GM21717 (cell line): ENCODE data around the gene CROCC.
A peak's percentile ranks its signal among the peaks of the same experiment; 100 is the strongest.

ENCODE experiments used
- ATAC-seq: cut with Tn5 transposase; IDR thresholded peaks from one replicate; pipeline ENCODE4 v1.9.1; 2021; ENCODE audit warnings: mild to moderate bottlenecking, moderate library complexity; ENCODE audit not compliant: unreplicated experiment

Gene CROCC

DNA sequence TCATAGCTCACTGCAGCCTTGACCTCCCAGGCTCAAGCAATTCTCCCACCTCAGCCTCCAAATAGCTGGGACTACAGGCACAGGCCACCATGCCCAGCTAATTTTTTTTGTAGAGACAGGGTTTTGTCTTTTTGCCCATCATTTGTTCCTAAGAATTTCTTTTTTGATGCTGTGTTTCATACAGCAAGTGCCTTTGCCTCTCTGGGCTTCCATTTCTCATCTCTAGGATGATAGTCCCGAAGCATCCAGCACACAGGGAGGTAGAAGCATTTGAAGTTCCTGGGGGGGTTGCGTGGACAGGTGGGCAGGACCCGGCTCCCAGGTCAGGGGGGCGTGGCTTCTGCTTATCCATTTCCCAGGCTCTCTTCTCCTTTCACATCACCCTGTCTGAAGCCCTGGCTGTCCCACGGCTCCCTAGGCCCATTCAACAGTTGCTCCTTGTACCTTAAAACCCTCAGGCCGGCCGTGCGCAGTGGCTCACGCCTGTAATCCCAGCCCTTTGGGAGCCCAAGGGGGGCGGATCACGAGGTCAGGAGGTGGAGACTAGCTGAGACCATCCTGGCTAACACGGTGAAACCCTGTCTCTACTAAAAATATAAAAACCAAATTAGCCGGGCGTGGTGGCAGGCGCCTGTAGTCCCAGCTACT lies 86.6 kb downstream of the CROCC start:
- ATAC-seq: no peak

- no peak for ATAC-seq
These were observed 88.0 kb downstream of the CROCC start for GRCh38 chr1:17009706-17010105.

GRCh38 chr1:17011092-17011438 lies 89.3 kb downstream of the CROCC start:
- ATAC-seq: no peak

DNA sequence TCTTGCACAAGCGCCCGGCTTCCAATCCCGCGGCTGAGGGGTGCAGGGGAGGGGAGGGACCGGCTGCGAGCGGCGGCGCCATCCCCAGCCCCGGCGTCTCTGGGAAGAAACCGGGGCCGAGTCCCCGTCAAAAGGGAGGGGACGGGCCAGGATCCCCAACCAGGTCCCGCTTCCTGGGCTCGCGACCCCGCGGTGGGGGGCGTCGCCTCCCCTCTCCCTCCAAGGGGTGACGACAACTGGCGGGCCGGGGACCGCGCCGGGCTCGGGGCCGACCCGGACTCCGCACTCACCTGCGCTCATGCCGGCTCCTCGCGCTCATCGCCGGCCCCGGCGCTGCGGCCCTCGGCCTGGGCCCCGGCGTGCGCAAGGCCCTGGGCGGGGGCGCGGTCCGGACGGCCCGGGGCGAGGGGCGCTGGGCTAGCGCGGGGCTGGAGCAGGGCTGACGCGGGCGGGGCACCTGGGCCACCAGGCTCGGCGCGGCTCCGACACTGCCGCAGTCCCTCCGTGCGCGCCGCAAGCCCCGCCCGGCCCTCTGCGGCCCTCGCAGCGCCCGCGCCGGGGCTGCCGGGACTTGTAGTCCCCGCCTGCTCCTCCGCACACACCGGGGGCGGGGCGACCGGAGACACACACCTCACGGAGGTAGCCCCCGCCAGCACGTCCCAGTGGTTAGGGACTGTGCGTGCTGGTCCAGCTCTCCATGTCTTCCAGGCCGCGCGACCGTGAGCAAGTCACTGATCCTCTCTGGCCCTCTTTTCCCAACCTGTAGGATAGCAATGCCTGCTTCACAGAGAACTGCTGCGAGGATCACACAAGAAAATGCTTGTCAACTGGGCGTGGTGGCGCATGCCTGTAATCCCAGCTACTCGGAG lies 89.9 kb downstream of the CROCC start, which contains the start of gene ATP13A2:
TSS of gene ATP13A2 (minus strand) at position 490 of the 869 bp plus-strand sequence. CDS start at position 300, 190 bp downstream.
- peak; percentile 82 for ATAC-seq

DNA sequence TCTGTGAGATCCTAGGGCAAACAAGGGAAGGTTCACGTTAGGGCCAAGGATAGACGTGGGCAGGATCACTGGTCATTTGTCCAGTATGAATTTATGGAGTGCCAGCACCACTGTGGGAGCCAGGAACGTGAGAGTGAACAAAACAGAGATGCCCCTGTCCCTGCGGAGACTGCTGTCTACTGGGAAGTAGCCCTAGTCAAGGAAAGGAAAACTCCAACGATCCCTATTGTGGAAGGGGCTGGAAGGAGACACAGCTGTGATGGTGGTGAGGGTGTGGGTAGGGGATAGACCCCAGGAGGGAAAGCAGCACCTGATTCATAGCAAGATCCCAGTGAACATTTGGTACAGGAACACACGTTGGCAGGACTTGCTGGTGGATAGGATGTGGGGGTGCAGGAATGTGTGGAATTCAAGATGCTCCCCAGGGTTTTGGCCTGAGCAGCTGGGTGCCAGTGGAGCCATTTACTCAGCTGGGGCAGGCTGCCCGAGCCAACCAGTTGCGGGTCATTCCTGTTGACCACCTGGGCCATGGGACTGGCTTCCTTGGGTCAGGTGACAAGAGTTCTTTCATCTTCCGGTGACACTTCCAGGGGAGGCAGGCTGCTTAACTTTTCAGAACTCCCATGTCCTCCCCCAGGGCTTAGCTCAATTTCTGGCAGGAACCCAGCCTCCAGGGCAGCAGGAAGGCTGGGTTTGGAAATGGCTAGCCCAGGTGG lies 91.2 kb downstream of the CROCC start:
- no peak for ATAC-seq

GRCh38 chr1:17013491-17014320 lies 92.0 kb downstream of the CROCC start:
- ATAC-seq: no peak

- ATAC-seq: no peak
These were observed 93.2 kb downstream of the CROCC start for GRCh38 chr1:17014671-17015567.

GRCh38 chr1:17016317-17016661 lies 94.6 kb downstream of the CROCC start:
- ATAC-seq: no peak

GRCh38 chr1:17017435-17017834 lies 95.7 kb downstream of the CROCC start:
- no peak for ATAC-seq

DNA sequence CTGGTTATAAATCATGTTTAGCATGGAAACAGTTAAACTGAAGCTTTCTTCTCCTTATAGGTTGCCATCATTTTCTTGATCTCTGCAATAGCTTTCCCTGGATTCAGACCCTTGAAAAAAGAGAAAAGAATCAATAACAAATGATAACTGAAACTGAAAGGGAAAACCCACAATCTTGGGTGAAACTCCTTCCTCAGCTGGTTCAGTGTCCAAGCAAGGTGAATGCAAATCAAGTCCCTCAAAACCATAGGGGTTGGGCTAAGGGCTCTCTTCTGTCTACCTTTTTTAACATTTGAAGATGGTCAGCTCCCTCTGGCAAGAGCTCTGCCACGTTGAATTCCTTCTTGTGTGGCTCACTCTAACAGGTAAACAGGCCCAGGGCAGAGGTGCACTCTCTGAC lies 97.1 kb downstream of the CROCC start:
- no peak for ATAC-seq

DNA sequence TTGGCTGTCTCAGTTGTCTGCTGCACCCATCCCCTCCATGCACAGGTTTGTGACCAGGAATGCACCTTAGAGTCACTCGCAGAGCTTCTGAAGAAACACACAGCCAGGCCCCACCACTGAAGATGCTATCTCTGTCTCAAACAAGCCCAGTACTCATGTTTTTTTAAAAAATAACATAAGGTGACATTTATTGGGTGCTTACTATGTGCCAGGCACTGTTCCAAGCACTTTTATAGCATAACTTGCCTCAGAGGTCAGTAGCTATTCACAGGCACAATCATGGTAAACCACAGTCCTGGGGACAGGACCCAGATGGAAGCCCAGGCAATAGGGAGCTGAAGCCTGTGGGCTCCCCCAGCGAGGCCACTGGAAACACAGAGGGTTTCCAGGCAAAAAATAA lies 98.8 kb downstream of the CROCC start:
- ATAC-seq: no peak

DNA sequence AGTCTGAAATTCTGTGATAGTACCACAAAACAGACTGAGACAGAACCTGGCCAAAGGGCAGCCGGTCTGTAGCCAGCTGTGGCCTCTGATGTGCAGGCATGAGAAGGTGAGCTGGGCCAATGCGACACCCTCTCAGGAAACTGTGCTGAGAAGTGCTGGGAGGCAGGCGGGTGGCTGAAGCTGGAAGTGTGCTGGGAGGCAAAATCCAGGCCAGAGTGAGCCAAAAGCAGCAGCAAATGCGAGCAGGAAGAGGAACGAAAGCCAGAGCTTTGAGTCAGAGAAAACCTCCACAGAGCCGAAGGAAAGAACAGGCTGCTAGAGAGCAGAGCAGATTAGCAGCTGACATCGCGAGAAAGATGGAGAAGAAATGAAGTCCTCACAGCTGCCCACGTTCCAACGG lies 100.2 kb downstream of the CROCC start:
- ATAC-seq: no peak
